Measurements from ENCODE around the gene TP53TG5.

TP53TG5 gene

GRCh38 chr20:45423700-45424099, 45.6 kb upstream of the TP53TG5 start:
- ATAC-seq: no peak
- no peak for TF ChIP-seq POU6F1 (CRISPR knock-in tag; IDR thresholded peaks at IDR 0.05; ENCODE audit: borderline replicate concordance, low read depth)

- TF ChIP-seq ZFP30 (CRISPR knock-in tag; IDR thresholded peaks at IDR 0.05) (no peak), ISL1 (CRISPR knock-in tag; IDR thresholded peaks at IDR 0.05) (no peak), ZNF8 (CRISPR knock-in tag; IDR thresholded peaks at IDR 0.05) (no peak), CSDC2 (CRISPR knock-in tag; IDR thresholded peaks at IDR 0.05) (no peak), BACH2 (CRISPR knock-in tag; IDR thresholded peaks at IDR 0.05; ENCODE audit: borderline replicate concordance) (no peak), SNAI2 (CRISPR knock-in tag; IDR thresholded peaks at IDR 0.05) (no peak), ZFP3 (CRISPR knock-in tag; IDR thresholded peaks at IDR 0.05) (no peak), ARNTL (CRISPR knock-in tag; IDR thresholded peaks at IDR 0.05; ENCODE audit: borderline replicate concordance, low read depth) (no peak), TSHZ2 (CRISPR knock-in tag; IDR thresholded peaks at IDR 0.05) (no peak), OSR1 (CRISPR knock-in tag; IDR thresholded peaks at IDR 0.05) (no peak)
- ATAC-seq: no peak
Measured at GRCh38 chr20:45420125-45420524, 42.0 kb upstream of the TP53TG5 start.

DNA sequence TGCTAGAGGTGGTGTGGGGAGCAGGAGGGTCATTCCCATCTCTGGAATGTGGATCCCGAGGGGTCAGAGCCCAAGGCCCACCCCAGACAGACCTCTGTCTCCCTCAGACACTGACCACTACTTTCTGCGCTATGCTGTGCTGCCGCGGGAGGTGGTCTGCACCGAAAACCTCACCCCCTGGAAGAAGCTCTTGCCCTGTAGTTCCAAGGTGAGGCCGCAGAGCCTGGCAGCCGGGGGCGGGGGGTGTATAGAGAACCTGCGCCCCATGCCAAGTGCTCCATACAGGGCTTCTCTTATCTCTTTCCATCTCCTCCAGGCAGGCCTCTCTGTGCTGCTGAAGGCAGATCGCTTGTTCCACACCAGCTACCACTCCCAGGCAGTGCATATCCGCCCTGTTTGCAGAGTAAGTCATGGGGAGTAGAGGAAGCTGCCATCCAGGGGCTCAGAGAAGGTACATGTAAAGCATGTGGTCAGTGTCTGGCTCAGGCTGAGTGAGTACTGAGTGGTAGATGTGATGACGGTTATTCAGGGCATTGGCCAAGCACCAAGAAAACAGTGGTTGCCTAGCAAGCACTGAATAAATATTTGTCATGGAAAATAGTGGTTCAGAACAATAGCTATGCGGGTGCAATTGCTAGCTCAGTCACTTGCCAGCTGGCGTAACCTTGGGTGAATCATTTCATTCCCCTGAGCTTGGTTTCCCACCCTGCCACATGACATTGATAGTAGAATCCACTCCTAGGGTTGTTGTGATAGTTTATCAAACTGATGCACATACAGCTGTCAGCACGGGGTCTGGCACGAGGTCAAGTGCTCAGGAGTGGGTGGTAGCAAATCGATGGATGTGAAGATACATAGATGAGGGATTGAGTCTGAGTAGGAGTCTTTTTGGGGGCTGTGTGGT, 41.3 kb upstream of the TP53TG5 start:
- peak; percentile 32; the same call in 1 of the 2 replicates for TF ChIP-seq ISL1 (CRISPR knock-in tag; IDR thresholded peaks at IDR 0.05)
- TF ChIP-seq PPARA (CRISPR knock-in tag; IDR thresholded peaks at IDR 0.05; ENCODE audit: borderline replicate concordance): no peak
- ATAC-seq: peak; percentile 58

GRCh38 chr20:45416917-45417316, 38.8 kb upstream of the TP53TG5 start:
- ATAC-seq: no peak

GRCh38 chr20:45415822-45416637, 37.9 kb upstream of the TP53TG5 start, which contains the start of gene PIGT:
Gene PIGT, plus strand, starts transcription at chr20:45416141. Its CDS starts 16 bp downstream, at chr20:45416157.
- peak; percentile 97 for ATAC-seq
- no peak for TF ChIP-seq ZC3H10 (CRISPR knock-in tag; IDR thresholded peaks at IDR 0.05)
- no peak for TF ChIP-seq PPARA (CRISPR knock-in tag; IDR thresholded peaks at IDR 0.05; ENCODE audit: borderline replicate concordance)
- no peak for TF ChIP-seq GLIS3 (CRISPR knock-in tag; IDR thresholded peaks at IDR 0.05)
- no peak for TF ChIP-seq ZFP30 (CRISPR knock-in tag; IDR thresholded peaks at IDR 0.05)
- no peak for TF ChIP-seq CSDC2 (CRISPR knock-in tag; IDR thresholded peaks at IDR 0.05)
- TF ChIP-seq SNAI2 (CRISPR knock-in tag; IDR thresholded peaks at IDR 0.05): no peak
- TF ChIP-seq POU6F1 (CRISPR knock-in tag; IDR thresholded peaks at IDR 0.05; ENCODE audit: borderline replicate concordance, low read depth): no peak

More at GRCh38 chr20:45416917-45417316, 38.8 kb upstream of the TP53TG5 start:
- TF ChIP-seq ZNF8 (CRISPR knock-in tag; IDR thresholded peaks at IDR 0.05) (no peak), OSR1 (CRISPR knock-in tag; IDR thresholded peaks at IDR 0.05) (no peak), ZFP3 (CRISPR knock-in tag; IDR thresholded peaks at IDR 0.05) (no peak), RARB (CRISPR knock-in tag; IDR thresholded peaks at IDR 0.05) (no peak), ZC3H10 (CRISPR knock-in tag; IDR thresholded peaks at IDR 0.05) (no peak), ZNF565 (CRISPR knock-in tag; conservative IDR thresholded peaks at IDR 0.05; ENCODE audit: low read depth) (no peak), ARNTL (CRISPR knock-in tag; IDR thresholded peaks at IDR 0.05; ENCODE audit: borderline replicate concordance, low read depth) (no peak), TOX (CRISPR knock-in tag; IDR thresholded peaks at IDR 0.05; ENCODE audit: borderline replicate concordance) (no peak)
- TF ChIP-seq, protein P1, sequence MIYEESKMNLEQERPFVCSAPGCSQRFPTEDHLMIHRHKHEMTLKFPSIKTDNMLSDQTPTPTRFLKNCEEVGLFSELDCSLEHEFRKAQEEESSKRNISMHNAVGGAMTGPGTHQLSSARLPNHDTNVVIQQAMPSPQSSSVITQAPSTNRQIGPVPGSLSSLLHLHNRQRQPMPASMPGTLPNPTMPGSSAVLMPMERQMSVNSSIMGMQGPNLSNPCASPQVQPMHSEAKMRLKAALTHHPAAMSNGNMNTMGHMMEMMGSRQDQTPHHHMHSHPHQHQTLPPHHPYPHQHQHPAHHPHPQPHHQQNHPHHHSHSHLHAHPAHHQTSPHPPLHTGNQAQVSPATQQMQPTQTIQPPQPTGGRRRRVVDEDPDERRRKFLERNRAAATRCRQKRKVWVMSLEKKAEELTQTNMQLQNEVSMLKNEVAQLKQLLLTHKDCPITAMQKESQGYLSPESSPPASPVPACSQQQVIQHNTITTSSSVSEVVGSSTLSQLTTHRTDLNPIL (CRISPR knock-in tag; IDR thresholded peaks at IDR 0.05; ENCODE audit: low read depth): no peak
